DND-41 (cell line): ENCODE data around the gene SLC30A3.

ENCODE experiments used
- CTCF ChIP-seq: IDR thresholded peaks from 2 replicates; pipeline ENCODE4 v1.5.1; 2012; ENCODE audit warnings: borderline replicate concordance, low read length, moderate library complexity, mild to moderate bottlenecking; ENCODE audit not compliant: poor library complexity, severe bottlenecking; ENCODE audit errors: extremely low read depth
- EZH2 ChIP-seq: IDR thresholded peaks from 3 replicates; pipeline ENCODE4 v1.6.1; 2012; ENCODE audit warnings: borderline replicate concordance, low read depth, mild to moderate bottlenecking, moderate library complexity, low read length, inconsistent platforms; ENCODE audit not compliant: severe bottlenecking

GRCh38 chr2:27222407-27222806 lies 40.4 kb downstream of the SLC30A3 start:
- TF ChIP-seq CTCF (no peak), EZH2 (no peak)
